Measurements from ENCODE around the gene IGF2R.

- no peak for TF ChIP-seq ZNF263 (CRISPR knock-in tag; IDR thresholded peaks at IDR 0.05; ENCODE audit: low read depth)
- TF ChIP-seq CTCF (IDR thresholded peaks at IDR 0.05), result no peak
- TF ChIP-seq CREB1 (CRISPR knock-in tag; IDR thresholded peaks at IDR 0.05), result no peak
- TF ChIP-seq E2F5 (CRISPR knock-in tag; IDR thresholded peaks at IDR 0.05), result no peak
- no peak for TF ChIP-seq NFE2L1 (CRISPR knock-in tag; IDR thresholded peaks at IDR 0.05)
- TF ChIP-seq MAX (CRISPR knock-in tag; IDR thresholded peaks at IDR 0.05), result no peak
- no peak for TF ChIP-seq AFF4 (CRISPR knock-in tag; IDR thresholded peaks at IDR 0.05; ENCODE audit: borderline replicate concordance)
- no peak for TF ChIP-seq ATF3 (CRISPR knock-in tag; conservative IDR thresholded peaks at IDR 0.05)
- no peak for TF ChIP-seq E2F4 (CRISPR knock-in tag; IDR thresholded peaks at IDR 0.05; ENCODE audit: borderline replicate concordance, low read depth)
- no peak for TF ChIP-seq ZBTB21 (CRISPR knock-in tag; IDR thresholded peaks at IDR 0.05; ENCODE audit: borderline replicate concordance)
- no peak for TF ChIP-seq TEAD1 (CRISPR knock-in tag; IDR thresholded peaks at IDR 0.05)
- TF ChIP-seq NFATC4 (CRISPR knock-in tag; IDR thresholded peaks at IDR 0.05), result no peak
- TF ChIP-seq JUN (CRISPR knock-in tag; IDR thresholded peaks at IDR 0.05), result no peak
- TF ChIP-seq ZBTB43 (CRISPR knock-in tag; IDR thresholded peaks at IDR 0.05), result no peak
Measured at GRCh38 chr6:160135907-160136655, 167.2 kb downstream of the IGF2R start.
